GM18907 (cell line): ENCODE data around the gene SCN7A.
"Not testable (repeated sequence)": the region's sequence is repeated elsewhere in the genome, so short reads cannot be mapped to it uniquely, and the experiment has no call there.

ENCODE experiments used
- ATAC-seq: cut with Tn5 transposase; IDR thresholded peaks from one replicate; pipeline ENCODE4 v1.9.1; 2021; ENCODE audit warnings: mild to moderate bottlenecking, moderate library complexity; ENCODE audit not compliant: unreplicated experiment

SCN7A gene

DNA sequence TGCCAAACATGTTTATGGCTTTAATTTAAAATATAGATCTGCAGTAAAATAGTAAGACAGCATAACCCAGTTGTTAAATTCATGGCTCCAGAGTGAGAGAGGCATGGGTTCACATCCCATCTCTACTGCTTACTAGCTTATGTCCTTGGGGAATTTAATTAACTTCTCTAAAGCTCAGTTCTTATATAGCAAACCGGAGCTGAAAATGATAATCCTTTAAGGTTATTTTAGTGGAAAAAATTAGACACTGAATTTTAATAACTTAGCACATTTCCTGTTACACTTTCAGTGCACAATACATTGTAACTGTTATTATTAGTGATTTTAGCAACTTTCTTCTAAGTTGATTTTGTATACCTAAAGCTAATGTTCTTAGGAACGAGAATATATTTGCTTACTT, 133.1 kb downstream of the SCN7A start:
- peak; percentile 14 for ATAC-seq

DNA sequence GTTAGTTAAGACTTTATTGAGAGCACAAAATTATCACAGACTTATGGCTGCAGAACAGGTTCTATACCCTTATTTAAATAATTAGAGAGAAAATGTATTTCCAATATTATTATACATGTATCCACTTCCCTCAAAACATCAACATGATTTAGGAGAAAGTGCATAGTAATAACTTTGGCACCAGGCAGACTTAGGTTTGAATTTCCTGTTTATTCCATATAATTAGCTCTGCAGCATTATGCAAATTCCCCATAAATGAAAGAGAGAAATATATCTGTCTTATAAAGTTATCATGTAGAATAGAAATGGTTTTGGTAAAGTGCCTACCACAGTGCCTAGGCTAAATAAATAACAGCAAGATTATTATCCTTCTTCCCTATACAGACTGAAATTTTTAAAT, 133.6 kb downstream of the SCN7A start:
- ATAC-seq = no peak

DNA sequence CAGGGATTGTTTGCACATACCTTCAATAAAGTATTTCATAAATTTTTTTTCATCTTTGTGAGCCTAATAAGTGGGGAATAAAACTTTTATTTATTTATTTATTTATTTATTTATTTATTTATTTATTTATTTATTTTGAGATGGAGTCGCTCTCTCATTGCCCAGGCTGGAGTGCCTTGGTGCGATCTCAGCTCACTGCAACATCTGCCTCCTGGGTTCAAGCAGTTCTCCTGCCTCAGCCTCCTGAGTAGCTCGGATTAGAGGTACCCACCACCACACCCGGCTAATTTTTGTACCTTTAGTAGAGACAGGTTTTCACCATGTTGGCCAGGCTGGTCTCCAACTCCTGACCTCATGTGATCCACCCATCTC, 136.1 kb downstream of the SCN7A start:
- not testable (repeated sequence) for ATAC-seq

DNA sequence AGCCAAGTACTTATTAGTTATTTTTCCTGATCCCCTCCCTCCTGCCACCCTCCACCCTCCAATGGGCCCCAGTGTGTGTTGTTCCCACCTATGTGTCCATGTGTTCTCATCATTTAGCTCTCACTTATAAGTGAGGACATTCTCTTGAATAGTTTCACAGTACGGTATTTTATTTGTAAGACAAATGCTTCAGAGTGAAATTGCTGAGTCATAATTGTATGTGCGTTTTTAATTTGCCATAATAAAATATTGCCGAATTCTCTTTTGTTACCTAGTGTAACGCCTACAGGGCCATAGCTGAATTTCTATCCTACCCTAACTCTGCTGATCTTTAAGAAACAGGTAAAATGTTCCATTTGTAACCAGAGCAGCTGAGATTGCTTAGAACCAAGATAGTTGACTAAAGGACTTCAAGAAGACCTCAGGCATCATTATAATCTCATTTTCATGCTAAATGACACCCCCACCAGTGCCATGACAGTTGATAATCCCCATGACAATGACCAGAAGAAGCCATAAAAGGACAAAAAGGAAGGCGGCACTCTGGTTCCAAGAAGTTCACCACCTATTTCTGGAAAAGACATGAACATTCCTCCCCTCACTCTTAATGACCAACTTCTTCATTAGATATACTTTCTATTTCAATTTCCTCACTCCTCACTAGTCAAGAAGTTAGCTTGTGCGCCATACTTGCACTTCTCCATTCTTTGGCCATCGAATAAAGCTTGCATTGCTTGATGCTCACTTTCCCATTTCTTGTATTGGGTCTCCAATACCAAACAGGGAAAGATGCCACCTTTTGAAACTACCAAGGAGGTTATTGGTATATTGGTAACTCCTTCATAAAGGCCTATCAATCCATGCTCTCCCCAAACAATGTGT, 136.7 kb downstream of the SCN7A start:
- ATAC-seq = no peak
